CD14-positive monocyte (primary cell): ENCODE measurements around the gene PTCD3. TPM values are rescaled to one million over a fixed set of nuclear protein-coding genes. Genes with fewer than 3 reads are reported as not detected.

ENCODE experiments used
- DNase-seq, 3 donors: peaks; one replicate each; pipeline ENCODE4 v3.0.0-alpha.2; 2011 to 2022
- H2AFZ ChIP-seq: 2 replicates; pipeline ENCODE4 v1.6.0; 2012; ENCODE audit warnings: mild to moderate bottlenecking, low read depth, low read length, inconsistent platforms; ENCODE audit not compliant: insufficient read depth, poor library complexity, severe bottlenecking
- H3K27ac ChIP-seq, 2 donors: 1 replicate in 1 of 2; 2 replicates in 1 of 2; pipeline ENCODE4 v1.5.1; 2012 to 2013; ENCODE audit warnings: low read length in 2 of 2, control low read depth in 1 of 2, inconsistent platforms in 1 of 2, low read depth in 1 of 2, mild to moderate bottlenecking in 1 of 2
- H3K27me3 ChIP-seq, 2 donors: one replicate each; pipeline versions ENCODE4 v1.6.0 to v1.6.1; 2011 to 2013; ENCODE audit warnings: low read length in 2 of 2; ENCODE audit not compliant: control insufficient read depth in 2 of 2, insufficient read depth in 2 of 2
- H3K36me3 ChIP-seq, 2 donors: replicated peaks in 1 of 2; 1 replicate in 1 of 2; 2 replicates in 1 of 2; pipeline versions ENCODE4 v1.5.1 to v1.6.1; 2012 to 2013; ENCODE audit warnings: low read length in 2 of 2, control low read depth in 1 of 2, inconsistent platforms in 1 of 2, mild to moderate bottlenecking in 1 of 2; ENCODE audit not compliant: insufficient read depth in 2 of 2, control insufficient read depth in 1 of 2
- H3K4me1 ChIP-seq, 2 donors: 1 replicate in 1 of 2; 2 replicates in 1 of 2; pipeline versions ENCODE4 v1.5.1 to v1.6.1; 2012 to 2013; ENCODE audit warnings: low read length in 2 of 2, control low read depth in 1 of 2, inconsistent platforms in 1 of 2, mild to moderate bottlenecking in 1 of 2, moderate library complexity in 1 of 2; ENCODE audit not compliant: insufficient read depth in 2 of 2, control insufficient read depth in 1 of 2
- H3K4me2 ChIP-seq: replicated peaks from 2 replicates; pipeline ENCODE3; 2012; ENCODE audit warnings: low read length, moderate library complexity, mild to moderate bottlenecking; ENCODE audit not compliant: poor library complexity, severe bottlenecking; ENCODE audit errors: extremely low read depth
- H3K4me3 ChIP-seq, 3 experiments: fragments of 200-600 bp in 1 of 3; sonication (generic) in 1 of 3; replicated peaks in 1 of 3; 1 replicate in 2 of 3; 2 replicates in 1 of 3; pipeline ENCODE4 v1.5.1; 2011 to 2013; ENCODE audit warnings: low read length in 3 of 3, mild to moderate bottlenecking in 3 of 3, control low read depth in 2 of 3, low read depth in 2 of 3, inconsistent platforms in 1 of 3, moderate library complexity in 1 of 3
- H3K79me2 ChIP-seq: 2 replicates; pipeline ENCODE4 v1.6.0; 2012; ENCODE audit warnings: mild to moderate bottlenecking, control low read depth, inconsistent platforms, low read length, moderate library complexity; ENCODE audit not compliant: insufficient read depth
- H3K9ac ChIP-seq: 2 replicates; pipeline ENCODE4 v1.6.0; 2017; ENCODE audit warnings: low read length, mild to moderate bottlenecking; ENCODE audit not compliant: insufficient read depth, poor library complexity, severe bottlenecking
- H3K9me3 ChIP-seq, 2 donors: replicated peaks in 1 of 2; 1 replicate in 1 of 2; 2 replicates in 1 of 2; pipeline versions ENCODE4 v1.5.1 to v1.6.1; 2012 to 2013; ENCODE audit warnings: low read length in 2 of 2, control low read depth in 1 of 2; ENCODE audit not compliant: control insufficient read depth in 1 of 2, insufficient read depth in 1 of 2
- H4K20me1 ChIP-seq: 2 replicates; pipeline ENCODE4 v1.6.0; 2012; ENCODE audit warnings: mild to moderate bottlenecking, low read length, control low read depth, moderate library complexity; ENCODE audit not compliant: insufficient read depth
- H3K27ac Mint-ChIP-seq, 7 donors: one replicate each; pipeline ENCODE4 v1.8.0; 2020; ENCODE audit warnings: mild to moderate bottlenecking in 7 of 7, mixed read lengths in 7 of 7, moderate library complexity in 6 of 7, inconsistent platforms in 2 of 7
- H3K27me3 Mint-ChIP-seq, 3 donors: one replicate each; pipeline ENCODE4 v1.8.0; 2021 to 2022; ENCODE audit warnings: low read depth in 3 of 3, mild to moderate bottlenecking in 3 of 3, mixed read lengths in 3 of 3, moderate library complexity in 3 of 3, inconsistent platforms in 1 of 3
- H3K36me3 Mint-ChIP-seq, 2 donors: one replicate each; pipeline ENCODE4 v1.8.0; 2020; ENCODE audit warnings: mixed read lengths in 2 of 2, inconsistent platforms in 1 of 2, mild to moderate bottlenecking in 1 of 2
- H3K4me1 Mint-ChIP-seq: one replicate; pipeline ENCODE4 v1.8.0; 2020; ENCODE audit warnings: mild to moderate bottlenecking, mixed read lengths
- H3K4me3 Mint-ChIP-seq, 2 donors: one replicate each; pipeline ENCODE4 v1.8.0; 2020; ENCODE audit warnings: mild to moderate bottlenecking in 2 of 2, mixed read lengths in 2 of 2, moderate library complexity in 1 of 2
- H3K9me3 Mint-ChIP-seq, 7 donors: one replicate each; pipeline ENCODE4 v1.8.0; 2020 to 2022; ENCODE audit warnings: mixed read lengths in 7 of 7, mild to moderate bottlenecking in 6 of 7, moderate library complexity in 6 of 7, inconsistent platforms in 2 of 7
- CTCF ChIP-seq: fragments of 200-600 bp; IDR thresholded peaks from one replicate; pipeline ENCODE4 v1.8.0; 2022; ENCODE audit warnings: antibody characterized with exemption, mild to moderate bottlenecking
- WGBS: methylation state at CpG from one replicate; pipeline ENCODE4 v1.1.5; 2013; ENCODE audit warnings: missing lambda C conversion rate; ENCODE audit not compliant: insufficient coverage; 5-methylcytosine and 5-hydroxymethylcytosine counted together
- intact Hi-C, 2 donors: fragments of 100-400 bp; cut with micrococcal nuclease; formaldehyde crosslinking; loops; one replicate each; pipeline versions ENCODE4 v1.15.0 to v1.15.1; 2023
- polyA minus RNA-seq: library from RNA; depleted of rRNA, polyadenylated mRNA; stranded (reverse); fragments of >200 nt; gene quantifications from 2 replicates; pipeline ENCODE4 v1.2.3, GENCODE V29; 2012
- polyA plus RNA-seq, 3 donors: library from polyadenylated mRNA; depleted of rRNA in 1 of 3; unstranded in 2 of 3; stranded (reverse) in 1 of 3; fragments of 300-500 nt in 2 of 3; fragments of >200 nt in 1 of 3; fragmentation: Illumina TruSeq in 2 of 3; gene quantifications; 1 replicate in 2 of 3; 2 replicates in 1 of 3; pipeline ENCODE4 v1.2.3, GENCODE V29; 2012 to 2021
- total RNA-seq, 12 experiments: library from RNA in 1 of 12; stranded (reverse) in 1 of 12; fragments of 120-200 nt in 1 of 12; gene quantifications; one replicate each; pipeline ENCODE4 v1.2.4 and lab custom pipeline; 2013 to 2026; ENCODE audit warnings: mixed read lengths in 6 of 12, inconsistent platforms in 1 of 12

The PTCD3 gene
- 89.7 TPM for total RNA-seq (2013)
- polyA plus RNA-seq (10 to 100 TPM; 14.0 to 60.5 (median 17.8) TPM), polyA minus RNA-seq (25.5 and 40.5 TPM in 2 replicates), total RNA-seq (lab: John Stamatoyannopoulos, UW) (16.1 to 72.8 (median 40.9) reads per million in 11 experiments)

- Histone ChIP-seq H3K9me3 (no peaks in the 10 kb centered on the region), H3K27ac (peak within 1 kb of the TSS; percentile 44 to 88), H3K4me1 (peaks cover 17 to 24% of the 10 kb centered on the region in 2 donors), H4K20me1 (peaks cover 12% of the 10 kb centered on the region), H2AFZ (peak within 1 kb of the TSS; percentile 90), H3K4me2 (peak within 1 kb of the TSS; percentile 96), H3K36me3 (peaks cover 28 to 54% of the 10 kb centered on the region in 2 donors), H3K27me3 (no peaks in the 10 kb centered on the region), H3K79me2 (peaks cover 81% of the 10 kb centered on the region), H3K4me3 (peak within 1 kb of the TSS; percentile 70 to 94 (median 79)), H3K9ac (peak within 1 kb of the TSS; percentile 74)
- H3K9me3 Mint-ChIP-seq, result peaks cover 0 to 2% (median 0%) of the 10 kb centered on the region in 7 donors
- peaks cover 0 to 1% (median 0%) of the 10 kb centered on the region in 3 donors for H3K27me3 Mint-ChIP-seq
- H3K27ac Mint-ChIP-seq, result peak within 1 kb of the TSS; percentile 94 to 100 (median 99)
- peak within 1 kb of the TSS; percentile 93 to 98 for H3K4me3 Mint-ChIP-seq
- intact Hi-C loops, result loop anchor here (5.0 to 10.0 kb wide), 6 partner anchors 86 to 1134 kb away; partner anchors contain the start of genes C2orf68 (in 2 of the 2), USP39 (in 2 of the 2), IMMT (in 1 of the 2) and KCMF1 (in 1 of the 2)
- peaks cover 40% of the 10 kb centered on the region in 2 donors for H3K36me3 Mint-ChIP-seq
- H3K4me1 Mint-ChIP-seq, result peaks cover 25% of the 10 kb centered on the region
- no peak for TF ChIP-seq CTCF
- DNase-seq, result peak; percentile 92
- under 1% methylated on average over 37 of the region's 44 CpGs for WGBS
Measured at GRCh38 chr2:86105969-86106945, at the start of gene PTCD3. PTCD3 (plus strand) TSS chr2:86106235; CDS start chr2:86106248, 13 bp downstream.

- intact Hi-C loops, result no loop called here
- no peak overlapping the region for H3K4me3 ChIP-seq
- Mint-ChIP-seq H3K9me3 (no peaks in the 10 kb centered on the region), H3K36me3 (peaks cover 55 to 59% of the 10 kb centered on the region in 2 donors), H3K4me1 (no peaks in the 10 kb centered on the region), H3K27ac (no peak overlapping the region), H3K4me3 (no peak overlapping the region), H3K27me3 (no peaks in the 10 kb centered on the region)
- H4K20me1 ChIP-seq, result no peaks in the 10 kb centered on the region
- no peak for TF ChIP-seq CTCF
- H3K79me2 ChIP-seq, result no peaks in the 10 kb centered on the region
- no peaks in the 10 kb centered on the region for H3K27me3 ChIP-seq
- H3K9me3 ChIP-seq, result no peaks in the 10 kb centered on the region
- H3K4me2 ChIP-seq, result no peak overlapping the region
- no peaks in the 10 kb centered on the region for H3K4me1 ChIP-seq
- no peak for DNase-seq
- WGBS, result 90% methylated on average over 2 of the region's 4 CpGs
- H3K9ac ChIP-seq, result no peak overlapping the region
- H2AFZ ChIP-seq, result no peak overlapping the region
- no peak overlapping the region for H3K27ac ChIP-seq
- H3K36me3 ChIP-seq, result peaks cover 28 to 66% of the 10 kb centered on the region in 2 donors
Measured at GRCh38 chr2:86056590-86057331, 49.3 kb upstream of the PTCD3 start.
